ENCODE data around the gene TIMM50. TPM values are rescaled to one million over a fixed set of nuclear protein-coding genes. Genes with fewer than 3 reads are reported as not detected.

TIMM50 gene
- total and polyA plus RNA-seq, 4 donors: 20.0 to 61.8 (median 35.3) TPM

DNA sequence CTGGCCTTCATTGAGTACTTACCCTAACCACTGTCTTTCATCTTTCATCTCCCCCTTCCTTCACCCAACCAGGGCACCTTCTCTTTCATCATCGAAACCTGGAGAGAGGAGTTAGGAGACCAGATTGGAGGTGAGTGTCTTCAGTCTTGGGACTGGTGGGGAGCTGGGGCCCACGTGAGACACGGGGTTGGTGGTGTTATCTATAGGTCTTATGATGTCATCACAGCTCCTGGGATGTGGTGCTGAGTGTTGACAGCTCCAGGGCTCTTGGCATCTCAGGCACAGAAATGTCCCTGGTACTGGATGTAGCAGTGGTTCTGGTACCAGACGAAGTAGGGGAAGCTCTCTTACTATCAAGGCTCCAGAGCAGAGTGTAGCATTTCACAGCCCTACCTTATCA lies 19.9 kb downstream of the TIMM50 start:
- DNase-seq (no peak), ATAC-seq (ENCODE audit: low FRiP score) (no peak)
- no peak overlapping the region for H3K27ac ChIP-seq (ENCODE audit: low read depth in 1 of 2, low read length in 2 of 2)
- no peaks in the 10 kb centered on the region for H3K36me3 ChIP-seq (ENCODE audit: control insufficient read depth in 1 of 2, insufficient read depth in 2 of 2, low read length in 1 of 2)
- H3K4me1 ChIP-seq (ENCODE audit: control insufficient read depth in 1 of 2, insufficient read depth in 2 of 2, low read length in 2 of 2): no peaks in the 10 kb centered on the region
- WGBS, 2 donors: 36 to 38% methylated on average over 4 of the region's 4 CpGs
- H3K27me3 ChIP-seq (ENCODE audit: control insufficient read depth in 1 of 2, insufficient read depth in 2 of 2, low read length in 1 of 2): no peaks in the 10 kb centered on the region
- no peaks in the 10 kb centered on the region for H3K9me3 ChIP-seq (ENCODE audit: control insufficient read depth, low read length)
- H3K4me3 ChIP-seq (ENCODE audit: low read length in 2 of 2): no peak overlapping the region
- intact Hi-C loops (cut with DNase I): no loop called here

DNA sequence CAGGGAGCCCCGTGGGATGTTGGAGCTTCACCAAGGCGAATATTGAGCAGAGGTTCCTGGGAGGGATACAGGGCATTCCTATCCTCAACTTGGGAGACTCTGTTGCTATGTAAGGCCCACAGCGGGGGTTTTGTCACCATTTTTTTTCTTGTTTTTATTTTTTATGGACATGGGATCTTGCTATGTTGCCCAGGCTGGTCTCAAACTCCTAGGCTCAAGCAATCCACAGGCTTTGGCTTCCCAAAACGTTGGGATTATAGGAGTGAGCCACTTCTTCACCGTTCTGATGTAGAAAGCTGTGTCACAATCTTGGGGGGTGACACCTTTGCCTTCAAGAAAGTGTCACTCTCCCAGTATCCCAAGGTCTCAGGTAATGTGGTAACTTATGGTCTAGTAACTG lies 20.7 kb downstream of the TIMM50 start:
- intact Hi-C loops (cut with DNase I): no loop called here

DNA sequence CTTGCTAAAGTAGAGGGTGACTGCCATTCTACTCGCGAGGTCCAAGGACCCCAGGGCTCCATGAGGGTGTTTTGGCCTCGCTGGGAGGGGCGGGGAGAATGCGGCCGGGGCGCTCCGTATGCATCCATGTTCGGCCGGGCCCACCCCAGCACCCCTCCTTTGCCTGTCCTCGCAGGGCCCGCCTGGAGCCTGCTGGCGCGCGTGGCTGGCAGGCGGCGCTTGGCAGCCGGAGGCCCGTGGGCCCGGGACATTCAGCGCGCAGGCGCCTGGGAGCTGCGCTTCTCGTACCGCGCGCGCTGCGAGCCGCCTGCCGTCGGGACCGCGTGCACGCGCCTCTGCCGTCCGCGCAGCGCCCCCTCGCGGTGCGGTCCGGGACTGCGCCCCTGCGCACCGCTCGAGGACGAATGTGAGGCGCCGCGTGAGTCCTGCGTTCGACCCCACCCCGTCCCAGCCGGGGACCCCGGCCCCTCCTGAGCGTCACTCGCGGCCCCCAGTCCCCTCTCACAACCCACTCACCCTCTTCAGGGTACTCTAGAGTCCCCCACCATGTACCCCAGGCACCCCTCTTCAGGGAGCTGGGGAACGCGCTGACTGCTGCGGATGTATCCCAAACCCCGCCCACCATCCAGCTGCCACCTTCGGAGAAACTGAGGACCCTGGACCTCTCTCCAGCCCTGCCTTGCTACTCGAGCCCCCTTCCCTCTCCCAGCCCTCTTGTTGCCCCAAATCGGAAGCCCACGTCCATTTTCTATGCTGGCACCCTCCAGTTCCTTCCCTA lies 22.2 kb downstream of the TIMM50 start:
- no peak overlapping the region for H3K4me3 ChIP-seq (ENCODE audit: low read length in 2 of 2)
- WGBS, 2 donors: 11 to 14% methylated on average over 49 to 69 of the region's 69 CpGs

More for the DNA sequence above, 20.7 kb downstream of the TIMM50 start:
- H3K4me3 ChIP-seq (ENCODE audit: low read length in 2 of 2): no peak overlapping the region
- 75 to 79% methylated on average over 5 of the region's 5 CpGs for WGBS, 2 donors
- no peaks in the 10 kb centered on the region for H3K9me3 ChIP-seq (ENCODE audit: control insufficient read depth, low read length)
- H3K27ac ChIP-seq (ENCODE audit: low read depth in 1 of 2, low read length in 2 of 2): no peak overlapping the region
- DNase-seq (no peak), ATAC-seq (ENCODE audit: low FRiP score) (no peak)
- H3K36me3 ChIP-seq (ENCODE audit: control insufficient read depth in 1 of 2, insufficient read depth in 2 of 2, low read length in 1 of 2): no peaks in the 10 kb centered on the region
- no peaks in the 10 kb centered on the region for H3K27me3 ChIP-seq (ENCODE audit: control insufficient read depth in 1 of 2, insufficient read depth in 2 of 2, low read length in 1 of 2)
- no peaks in the 10 kb centered on the region for H3K4me1 ChIP-seq (ENCODE audit: control insufficient read depth in 1 of 2, insufficient read depth in 2 of 2, low read length in 2 of 2)

DNA sequence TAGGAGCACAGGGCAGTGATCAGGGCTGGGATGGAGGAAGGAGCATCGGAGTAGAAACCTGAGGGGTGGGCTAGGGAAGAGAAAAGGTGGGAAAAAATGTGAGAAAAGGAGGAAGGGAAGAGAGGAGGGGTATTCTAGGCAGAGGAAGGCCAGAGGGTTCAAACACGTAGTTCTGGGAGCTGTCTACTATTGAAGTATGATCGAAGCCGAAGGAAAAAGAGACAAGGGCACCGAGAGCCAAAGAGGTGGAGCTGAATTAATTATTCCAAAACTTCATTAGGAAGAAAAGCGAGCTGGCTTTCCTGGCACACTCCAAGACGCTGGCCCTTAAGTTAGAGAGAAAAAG lies 25.9 kb downstream of the TIMM50 start:
- intact Hi-C loops (cut with DNase I): no loop called here
- no peaks in the 10 kb centered on the region for H3K9me3 ChIP-seq (ENCODE audit: control insufficient read depth, low read length)
- ATAC-seq (ENCODE audit: low FRiP score) (no peak), DNase-seq (no peak)
- 53 to 68% methylated on average over 7 of the region's 7 CpGs for WGBS, 2 donors
- no peaks in the 10 kb centered on the region for H3K36me3 ChIP-seq (ENCODE audit: control insufficient read depth in 1 of 2, insufficient read depth in 2 of 2, low read length in 1 of 2)
- H3K27ac ChIP-seq (ENCODE audit: low read depth in 1 of 2, low read length in 2 of 2): no peak overlapping the region
- H3K4me1 ChIP-seq (ENCODE audit: control insufficient read depth in 1 of 2, insufficient read depth in 2 of 2, low read length in 2 of 2): no peaks in the 10 kb centered on the region
- no peak overlapping the region for H3K4me3 ChIP-seq (ENCODE audit: low read length in 2 of 2)
- peaks cover 0 to 4% of the 10 kb centered on the region in 2 donors for H3K27me3 ChIP-seq (ENCODE audit: control insufficient read depth in 1 of 2, insufficient read depth in 2 of 2, low read length in 1 of 2)

More for the DNA sequence above, 22.2 kb downstream of the TIMM50 start:
- ATAC-seq (ENCODE audit: low FRiP score): peak; percentile 87
- Histone ChIP-seq H3K4me1 (ENCODE audit: control insufficient read depth in 1 of 2, insufficient read depth in 2 of 2, low read length in 2 of 2) (no peaks in the 10 kb centered on the region), H3K9me3 (ENCODE audit: control insufficient read depth, low read length) (no peaks in the 10 kb centered on the region), H3K36me3 (ENCODE audit: control insufficient read depth in 1 of 2, insufficient read depth in 2 of 2, low read length in 1 of 2) (no peaks in the 10 kb centered on the region), H3K27me3 (ENCODE audit: control insufficient read depth in 1 of 2, insufficient read depth in 2 of 2, low read length in 1 of 2) (peaks cover 0 to 4% of the 10 kb centered on the region in 2 donors), H3K27ac (ENCODE audit: low read depth in 1 of 2, low read length in 2 of 2) (no peak overlapping the region)
- DNase-seq: peak; percentile 73 to 80
- intact Hi-C loops (cut with DNase I): no loop called here

DNA sequence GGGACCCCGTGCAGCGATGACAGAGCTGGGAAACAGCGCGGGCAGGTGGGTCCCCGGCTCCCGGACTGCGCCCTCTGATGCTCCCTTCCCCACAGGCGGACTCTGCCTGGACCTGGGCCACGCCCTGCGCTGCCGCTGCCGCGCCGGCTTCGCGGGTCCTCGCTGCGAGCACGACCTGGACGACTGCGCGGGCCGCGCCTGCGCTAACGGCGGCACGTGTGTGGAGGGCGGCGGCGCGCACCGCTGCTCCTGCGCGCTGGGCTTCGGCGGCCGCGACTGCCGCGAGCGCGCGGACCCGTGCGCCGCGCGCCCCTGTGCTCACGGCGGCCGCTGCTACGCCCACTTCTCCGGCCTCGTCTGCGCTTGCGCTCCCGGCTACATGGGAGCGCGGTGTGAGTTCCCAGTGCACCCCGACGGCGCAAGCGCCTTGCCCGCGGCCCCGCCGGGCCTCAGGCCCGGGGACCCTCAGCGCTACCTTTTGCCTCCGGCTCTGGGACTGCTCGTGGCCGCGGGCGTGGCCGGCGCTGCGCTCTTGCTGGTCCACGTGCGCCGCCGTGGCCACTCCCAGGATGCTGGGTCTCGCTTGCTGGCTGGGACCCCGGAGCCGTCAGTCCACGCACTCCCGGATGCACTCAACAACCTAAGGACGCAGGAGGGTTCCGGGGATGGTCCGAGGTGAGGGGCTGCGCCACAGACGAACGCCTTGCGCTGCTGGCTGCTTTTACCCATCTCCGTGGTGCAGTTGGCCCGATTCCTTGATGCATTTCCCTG lies 26.5 kb downstream of the TIMM50 start:
- 4 to 6% methylated on average over 76 to 96 of the region's 96 CpGs for WGBS, 2 donors
- peaks cover 0 to 4% of the 10 kb centered on the region in 2 donors for H3K27me3 ChIP-seq (ENCODE audit: control insufficient read depth in 1 of 2, insufficient read depth in 2 of 2, low read length in 1 of 2)
- ATAC-seq (ENCODE audit: low FRiP score) (no peak), DNase-seq (no peak)
- no peaks in the 10 kb centered on the region for H3K36me3 ChIP-seq (ENCODE audit: control insufficient read depth in 1 of 2, insufficient read depth in 2 of 2, low read length in 1 of 2)
- intact Hi-C loops (cut with DNase I): no loop called here
- H3K4me1 ChIP-seq (ENCODE audit: control insufficient read depth in 1 of 2, insufficient read depth in 2 of 2, low read length in 2 of 2): no peaks in the 10 kb centered on the region
- no peaks in the 10 kb centered on the region for H3K9me3 ChIP-seq (ENCODE audit: control insufficient read depth, low read length)
- no peak overlapping the region for H3K27ac ChIP-seq (ENCODE audit: low read depth in 1 of 2, low read length in 2 of 2)
- peak overlapping the region in 1 of 2 donors; percentile 22 for H3K4me3 ChIP-seq (ENCODE audit: low read length in 2 of 2)

DNA sequence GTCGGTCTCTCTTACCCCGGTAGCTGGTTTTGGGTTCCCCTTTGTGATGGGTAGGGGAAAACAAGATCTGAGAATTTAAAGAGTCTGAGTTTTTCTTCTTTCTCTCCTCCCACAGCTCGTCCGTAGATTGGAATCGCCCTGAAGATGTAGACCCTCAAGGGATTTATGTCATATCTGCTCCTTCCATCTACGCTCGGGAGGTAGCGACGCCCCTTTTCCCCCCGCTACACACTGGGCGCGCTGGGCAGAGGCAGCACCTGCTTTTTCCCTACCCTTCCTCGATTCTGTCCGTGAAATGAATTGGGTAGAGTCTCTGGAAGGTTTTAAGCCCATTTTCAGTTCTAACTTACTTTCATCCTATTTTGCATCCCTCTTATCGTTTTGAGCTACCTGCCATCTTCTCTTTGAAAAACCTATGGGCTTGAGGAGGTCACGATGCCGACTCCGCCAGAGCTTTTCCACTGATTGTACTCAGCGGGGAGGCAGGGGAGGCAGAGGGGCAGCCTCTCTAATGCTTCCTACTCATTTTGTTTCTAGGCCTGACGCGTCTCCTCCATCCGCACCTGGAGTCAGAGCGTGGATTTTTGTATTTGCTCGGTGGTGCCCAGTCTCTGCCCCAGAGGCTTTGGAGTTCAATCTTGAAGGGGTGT lies 27.2 kb downstream of the TIMM50 start:
- Histone ChIP-seq H3K27ac (ENCODE audit: low read depth in 1 of 2, low read length in 2 of 2) (no peak overlapping the region), H3K9me3 (ENCODE audit: control insufficient read depth, low read length) (no peaks in the 10 kb centered on the region), H3K27me3 (ENCODE audit: control insufficient read depth in 1 of 2, insufficient read depth in 2 of 2, low read length in 1 of 2) (peaks cover 0 to 4% of the 10 kb centered on the region in 2 donors), H3K4me1 (ENCODE audit: control insufficient read depth in 1 of 2, insufficient read depth in 2 of 2, low read length in 2 of 2) (no peaks in the 10 kb centered on the region), H3K4me3 (ENCODE audit: low read length in 2 of 2) (peak overlapping the region in 1 of 2 donors; percentile 22), H3K36me3 (ENCODE audit: control insufficient read depth in 1 of 2, insufficient read depth in 2 of 2, low read length in 1 of 2) (no peaks in the 10 kb centered on the region)
- DNase-seq (no peak), ATAC-seq (ENCODE audit: low FRiP score) (no peak)
- intact Hi-C loops (cut with DNase I): no loop called here
- WGBS, 2 donors: 40 to 49% methylated on average over 24 of the region's 24 CpGs

DNA sequence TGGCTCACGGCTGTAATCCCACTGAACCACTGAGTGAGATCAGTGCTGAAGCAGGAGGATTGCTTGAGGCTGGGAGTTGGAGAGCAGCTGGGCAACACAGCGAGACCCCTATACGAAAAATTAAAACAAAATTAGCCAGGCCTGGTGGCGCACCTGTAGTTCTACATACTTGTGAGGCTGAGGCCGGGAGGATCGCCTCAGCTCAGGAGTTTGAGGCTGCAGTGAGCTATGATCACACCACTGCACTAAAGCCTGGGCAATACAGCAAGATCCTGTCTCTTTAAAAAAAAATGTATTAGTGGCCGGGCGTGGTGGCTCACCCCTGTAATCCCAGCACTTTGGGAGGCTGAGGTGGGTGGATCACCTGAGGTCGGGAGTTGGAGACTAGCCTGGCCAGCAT lies 28.0 kb downstream of the TIMM50 start:
- H3K36me3 ChIP-seq (ENCODE audit: control insufficient read depth in 1 of 2, insufficient read depth in 2 of 2, low read length in 1 of 2): no peaks in the 10 kb centered on the region
- H3K4me3 ChIP-seq (ENCODE audit: low read length in 2 of 2): no peak overlapping the region
- H3K27me3 ChIP-seq (ENCODE audit: control insufficient read depth in 1 of 2, insufficient read depth in 2 of 2, low read length in 1 of 2): peaks cover 0 to 4% of the 10 kb centered on the region in 2 donors
- ATAC-seq (ENCODE audit: low FRiP score) (no peak), DNase-seq (no peak)
- no peaks in the 10 kb centered on the region for H3K4me1 ChIP-seq (ENCODE audit: control insufficient read depth in 1 of 2, insufficient read depth in 2 of 2, low read length in 2 of 2)
- 85 to 90% methylated on average over 9 of the region's 9 CpGs for WGBS, 2 donors
- no peaks in the 10 kb centered on the region for H3K9me3 ChIP-seq (ENCODE audit: control insufficient read depth, low read length)
- intact Hi-C loops (cut with DNase I): no loop called here
- H3K27ac ChIP-seq (ENCODE audit: low read depth in 1 of 2, low read length in 2 of 2): no peak overlapping the region

DNA sequence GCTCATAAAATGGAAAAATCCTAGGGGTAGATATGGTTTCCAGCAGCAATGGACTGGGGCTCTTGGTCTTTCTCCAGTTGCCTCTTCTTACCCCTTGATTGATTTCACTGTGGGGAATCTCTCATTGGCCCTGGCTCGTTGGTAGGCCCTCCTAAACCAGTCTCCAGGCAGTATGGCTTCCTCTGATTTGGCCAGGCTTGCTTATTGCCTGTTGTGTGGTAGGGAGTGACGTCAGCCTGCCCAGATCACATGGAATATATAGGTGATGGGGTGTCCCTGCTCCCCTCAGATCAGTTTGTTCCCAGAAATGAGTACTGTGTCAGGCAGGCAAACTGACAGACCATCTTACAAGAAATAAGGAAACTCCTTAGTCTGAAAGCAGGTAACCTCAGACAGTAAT lies 28.6 kb downstream of the TIMM50 start:
- no peak for DNase-seq
- intact Hi-C loops (cut with DNase I): no loop called here

More for the DNA sequence above, 28.6 kb downstream of the TIMM50 start:
- Histone ChIP-seq H3K27me3 (ENCODE audit: control insufficient read depth in 1 of 2, insufficient read depth in 2 of 2, low read length in 1 of 2) (peaks cover 0 to 4% of the 10 kb centered on the region in 2 donors), H3K27ac (ENCODE audit: low read depth in 1 of 2, low read length in 2 of 2) (no peak overlapping the region), H3K4me1 (ENCODE audit: control insufficient read depth in 1 of 2, insufficient read depth in 2 of 2, low read length in 2 of 2) (no peaks in the 10 kb centered on the region), H3K9me3 (ENCODE audit: control insufficient read depth, low read length) (no peaks in the 10 kb centered on the region), H3K36me3 (ENCODE audit: control insufficient read depth in 1 of 2, insufficient read depth in 2 of 2, low read length in 1 of 2) (no peaks in the 10 kb centered on the region), H3K4me3 (ENCODE audit: low read length in 2 of 2) (no peak overlapping the region)
- ATAC-seq (ENCODE audit: low FRiP score): no peak
- WGBS, 2 donors: 57 to 59% methylated on average over 2 of the region's 2 CpGs

Data from aorta (tissue), 5 donors.